ENCODE data around the gene SH3GLB2. TPM values are rescaled to one million over a fixed set of nuclear protein-coding genes. Genes with fewer than 3 reads are reported as not detected.

SH3GLB2 gene
- total RNA-seq, result 50.5 and 98.1 TPM in 2 replicates

DNA sequence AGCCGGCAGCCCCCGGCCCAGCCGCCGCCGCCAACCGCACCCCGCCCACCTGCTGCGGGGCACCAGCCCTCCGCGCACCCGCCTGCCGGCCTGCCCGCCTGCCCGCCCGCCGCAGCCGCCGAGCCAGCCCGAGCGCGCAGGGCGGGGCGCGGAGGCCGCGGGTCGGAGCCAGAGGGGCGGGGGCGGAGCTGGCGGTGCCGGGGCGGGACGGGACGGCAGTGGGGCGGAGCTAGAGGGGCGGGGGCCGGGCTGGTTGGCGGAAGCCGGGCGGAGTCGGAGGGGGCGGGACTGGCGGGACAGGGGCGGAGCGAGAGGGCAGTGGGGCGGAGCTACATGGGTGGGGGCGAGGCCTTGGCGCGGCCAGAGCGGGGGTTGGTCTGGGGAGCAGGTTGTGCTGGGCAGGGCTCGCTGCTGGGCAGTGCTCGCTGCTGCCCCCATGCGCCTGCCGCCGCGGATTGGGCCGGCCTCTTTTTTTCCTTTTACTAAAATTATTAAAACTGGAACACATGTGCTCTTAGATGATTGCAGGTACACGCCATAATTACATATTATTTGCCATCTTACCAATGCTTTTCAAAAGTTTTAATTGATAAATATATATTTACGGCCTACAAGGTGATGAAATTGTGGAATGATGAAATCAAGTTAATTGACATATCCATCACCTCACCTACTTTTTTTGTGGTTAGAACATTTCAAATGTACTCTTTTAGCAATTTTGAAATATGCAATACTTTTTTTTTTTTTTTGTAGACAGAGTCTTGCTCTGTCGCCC lies at the start of gene SH3GLB2:
TSS of gene SH3GLB2 (minus strand) at position 140 of the 775 bp plus-strand sequence. CDS start 177 bp downstream, outside the sequence.
- FAIRE-seq, result no peak
- H3K4me3 ChIP-seq (ENCODE audit: low read depth, low read length), result peak within 1 kb of the TSS; percentile 84
- H3K36me3 ChIP-seq (ENCODE audit: control insufficient read depth, insufficient read depth, low read length), result no peaks in the 10 kb centered on the region
- TF ChIP-seq, protein P1, sequence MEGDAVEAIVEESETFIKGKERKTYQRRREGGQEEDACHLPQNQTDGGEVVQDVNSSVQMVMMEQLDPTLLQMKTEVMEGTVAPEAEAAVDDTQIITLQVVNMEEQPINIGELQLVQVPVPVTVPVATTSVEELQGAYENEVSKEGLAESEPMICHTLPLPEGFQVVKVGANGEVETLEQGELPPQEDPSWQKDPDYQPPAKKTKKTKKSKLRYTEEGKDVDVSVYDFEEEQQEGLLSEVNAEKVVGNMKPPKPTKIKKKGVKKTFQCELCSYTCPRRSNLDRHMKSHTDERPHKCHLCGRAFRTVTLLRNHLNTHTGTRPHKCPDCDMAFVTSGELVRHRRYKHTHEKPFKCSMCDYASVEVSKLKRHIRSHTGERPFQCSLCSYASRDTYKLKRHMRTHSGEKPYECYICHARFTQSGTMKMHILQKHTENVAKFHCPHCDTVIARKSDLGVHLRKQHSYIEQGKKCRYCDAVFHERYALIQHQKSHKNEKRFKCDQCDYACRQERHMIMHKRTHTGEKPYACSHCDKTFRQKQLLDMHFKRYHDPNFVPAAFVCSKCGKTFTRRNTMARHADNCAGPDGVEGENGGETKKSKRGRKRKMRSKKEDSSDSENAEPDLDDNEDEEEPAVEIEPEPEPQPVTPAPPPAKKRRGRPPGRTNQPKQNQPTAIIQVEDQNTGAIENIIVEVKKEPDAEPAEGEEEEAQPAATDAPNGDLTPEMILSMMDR (IDR thresholded peaks at IDR 0.05; ENCODE audit: insufficient read depth, low read length, severe bottlenecking), result peak; percentile 87
- DNase-seq (ENCODE audit: low read depth), result peak; percentile 71
- H3K27me3 ChIP-seq (ENCODE audit: control insufficient read depth, insufficient read depth, low read length), result no peaks in the 10 kb centered on the region

DNA sequence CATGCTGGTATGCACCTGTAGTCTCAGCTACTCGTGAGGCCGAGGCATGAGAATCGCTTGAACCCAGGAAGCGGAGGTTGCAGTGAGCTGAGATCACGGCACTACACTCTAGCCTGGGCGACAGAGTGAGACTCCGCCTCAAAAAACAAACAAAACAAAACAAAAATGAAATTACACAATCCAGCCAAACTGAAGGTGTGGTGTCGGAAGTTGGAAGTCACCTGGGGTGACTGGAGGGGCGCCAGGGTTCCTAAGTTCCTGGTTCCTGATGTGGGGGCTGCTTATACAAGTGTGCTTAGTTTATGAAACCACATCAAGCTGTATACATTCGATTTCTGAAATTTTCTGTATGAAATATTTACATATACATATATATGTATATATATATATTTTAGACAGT lies 49.1 kb upstream of the SH3GLB2 start:
- Histone ChIP-seq H3K27me3 (ENCODE audit: control insufficient read depth, insufficient read depth, low read length) (no peaks in the 10 kb centered on the region), H3K4me3 (ENCODE audit: low read depth, low read length) (no peak overlapping the region), H3K36me3 (ENCODE audit: control insufficient read depth, insufficient read depth, low read length) (no peaks in the 10 kb centered on the region)
- DNase-seq (ENCODE audit: low read depth) (peak; percentile 13), FAIRE-seq (no peak)
- TF ChIP-seq, protein P1 (IDR thresholded peaks at IDR 0.05; ENCODE audit: insufficient read depth, low read length, severe bottlenecking), result no peak

DNA sequence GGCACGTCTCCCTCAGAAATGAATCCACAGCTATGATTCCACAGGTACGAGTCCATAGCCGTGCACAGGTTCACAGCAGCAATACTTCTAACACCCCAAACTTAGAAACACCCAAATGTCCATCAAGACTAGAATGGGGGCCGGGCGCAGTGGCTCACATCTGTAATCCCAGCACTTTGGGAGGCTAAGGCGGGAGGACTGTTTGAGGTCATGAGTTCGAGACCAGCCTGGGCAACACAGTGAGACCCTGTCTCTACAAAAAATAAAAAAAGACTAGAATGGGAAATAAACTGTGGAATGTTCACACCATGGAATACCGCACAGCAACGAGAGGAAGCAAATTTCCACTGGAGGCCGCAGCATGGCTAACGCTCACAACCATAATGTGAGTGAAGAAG lies 48.5 kb upstream of the SH3GLB2 start:
- DNase-seq (ENCODE audit: low read depth) (no peak), FAIRE-seq (no peak)
- no peaks in the 10 kb centered on the region for H3K36me3 ChIP-seq (ENCODE audit: control insufficient read depth, insufficient read depth, low read length)
- TF ChIP-seq, protein P1 (IDR thresholded peaks at IDR 0.05; ENCODE audit: insufficient read depth, low read length, severe bottlenecking), result no peak
- H3K27me3 ChIP-seq (ENCODE audit: control insufficient read depth, insufficient read depth, low read length), result no peaks in the 10 kb centered on the region
- no peak overlapping the region for H3K4me3 ChIP-seq (ENCODE audit: low read depth, low read length)

DNA sequence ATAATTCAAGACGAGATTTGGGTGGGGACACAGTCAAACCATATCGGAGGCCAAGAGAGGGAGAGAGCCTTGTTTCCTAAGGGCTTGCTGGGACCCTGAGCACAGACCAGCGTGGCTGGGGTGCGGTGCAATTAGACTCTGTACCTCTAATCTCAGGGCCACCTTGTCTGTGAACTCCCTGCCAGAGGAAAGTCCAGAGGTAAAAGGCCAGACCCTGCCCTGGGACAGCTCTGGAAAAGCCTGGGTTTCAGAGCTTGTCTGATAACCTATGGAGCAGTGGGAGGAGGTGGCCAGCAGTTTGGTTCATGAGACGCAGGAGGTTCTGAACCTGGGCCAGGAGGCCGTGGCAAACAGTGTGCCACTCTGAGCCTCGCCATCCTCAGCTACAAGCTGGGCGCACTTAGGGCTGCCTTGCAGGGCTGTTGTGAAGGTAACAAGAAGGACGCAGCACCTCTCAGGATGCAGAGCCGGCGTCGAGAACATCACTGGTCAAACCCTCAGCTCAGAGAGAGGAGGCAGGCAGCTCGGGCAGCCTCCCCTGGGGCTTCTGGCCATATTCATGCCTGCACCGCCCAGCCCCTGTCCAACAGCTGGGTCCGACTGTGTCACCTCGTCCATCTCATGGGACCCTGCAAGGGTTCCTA lies 48.0 kb upstream of the SH3GLB2 start:
- no peaks in the 10 kb centered on the region for H3K27me3 ChIP-seq (ENCODE audit: control insufficient read depth, insufficient read depth, low read length)
- H3K36me3 ChIP-seq (ENCODE audit: control insufficient read depth, insufficient read depth, low read length), result no peaks in the 10 kb centered on the region
- no peak overlapping the region for H3K4me3 ChIP-seq (ENCODE audit: low read depth, low read length)
- FAIRE-seq (no peak), DNase-seq (ENCODE audit: low read depth) (no peak)
- TF ChIP-seq, protein P1 (IDR thresholded peaks at IDR 0.05; ENCODE audit: insufficient read depth, low read length, severe bottlenecking), result no peak

DNA sequence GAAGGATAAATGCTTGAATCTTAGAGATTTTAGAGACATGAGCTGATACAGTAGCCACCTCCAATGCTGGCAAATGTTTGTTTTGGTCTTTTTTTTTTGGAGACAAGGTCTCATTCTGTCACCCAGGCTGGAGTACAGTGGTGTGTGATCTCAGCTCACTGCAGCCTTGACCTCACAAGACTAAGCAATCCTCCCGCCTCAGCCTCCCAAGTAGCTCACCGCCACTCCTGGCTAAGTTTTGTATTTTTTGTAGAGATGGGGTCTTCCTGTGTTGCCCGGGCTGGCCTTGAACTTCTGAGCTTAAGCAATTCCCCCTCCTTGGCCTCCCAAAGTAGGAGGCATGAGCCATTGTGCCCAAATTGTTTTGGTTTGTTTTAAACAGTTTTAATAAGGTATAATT lies 46.0 kb upstream of the SH3GLB2 start:
- Histone ChIP-seq H3K27me3 (ENCODE audit: control insufficient read depth, insufficient read depth, low read length) (no peaks in the 10 kb centered on the region), H3K4me3 (ENCODE audit: low read depth, low read length) (no peak overlapping the region), H3K36me3 (ENCODE audit: control insufficient read depth, insufficient read depth, low read length) (peaks cover 1% of the 10 kb centered on the region)
- DNase-seq (ENCODE audit: low read depth) (no peak), FAIRE-seq (no peak)
- TF ChIP-seq, protein P1 (IDR thresholded peaks at IDR 0.05; ENCODE audit: insufficient read depth, low read length, severe bottlenecking), result no peak
